HUES6 (cell line): ENCODE measurements around the gene NELL2.
"Not testable (repeated sequence)": the region's sequence is repeated elsewhere in the genome, so short reads cannot be mapped to it uniquely, and the experiment has no call there.

Source experiments
- H3K27ac ChIP-seq: 2 replicates; pipeline ENCODE4 v1.7.0; 2013; ENCODE audit warnings: low read depth, mild to moderate bottlenecking, low read length, inconsistent platforms
- H3K27me3 ChIP-seq: 2 replicates; pipeline ENCODE4 v1.6.1; 2013; ENCODE audit warnings: low read length; ENCODE audit not compliant: control insufficient read depth, insufficient read depth
- H3K36me3 ChIP-seq: 2 replicates; pipeline ENCODE4 v1.6.1; 2013; ENCODE audit warnings: low read length; ENCODE audit not compliant: control insufficient read depth, insufficient read depth
- H3K4me1 ChIP-seq: 2 replicates; pipeline ENCODE4 v1.6.1; 2013; ENCODE audit warnings: low read length; ENCODE audit not compliant: control insufficient read depth, insufficient read depth
- H3K4me3 ChIP-seq: 2 replicates; pipeline ENCODE4 v1.5.1; 2013; ENCODE audit warnings: low read depth, low read length
- H3K9ac ChIP-seq: one replicate; pipeline ENCODE4 v1.6.1; 2013; ENCODE audit warnings: mild to moderate bottlenecking, low read length
- H3K9me3 ChIP-seq: 2 replicates; pipeline ENCODE4 v1.6.1; 2013; ENCODE audit warnings: low read depth, low read length; ENCODE audit not compliant: control insufficient read depth, insufficient read depth

Gene NELL2

GRCh38 chr12:44847888-44848702 is 28.0 kb downstream of the NELL2 start:
- Histone ChIP-seq H3K9ac (no peak overlapping the region), H3K4me3 (no peak overlapping the region), H3K9me3 (no peaks in the 10 kb centered on the region), H3K36me3 (no peaks in the 10 kb centered on the region), H3K27ac (no peak overlapping the region), H3K4me1 (no peaks in the 10 kb centered on the region), H3K27me3 (no peaks in the 10 kb centered on the region)

GRCh38 chr12:44847403-44847802 is 28.7 kb downstream of the NELL2 start:
- no peak overlapping the region for H3K4me3 ChIP-seq
- no peaks in the 10 kb centered on the region for H3K4me1 ChIP-seq
- H3K27ac ChIP-seq: no peak overlapping the region
- no peak overlapping the region for H3K9ac ChIP-seq
- H3K36me3 ChIP-seq: no peaks in the 10 kb centered on the region
- H3K9me3 ChIP-seq: no peaks in the 10 kb centered on the region
- H3K27me3 ChIP-seq: no peaks in the 10 kb centered on the region

GRCh38 chr12:44846826-44847225 is 29.3 kb downstream of the NELL2 start:
- H3K27ac ChIP-seq: no peak overlapping the region
- H3K4me1 ChIP-seq: no peaks in the 10 kb centered on the region

GRCh38 chr12:44842669-44843068 is 33.4 kb downstream of the NELL2 start:
- Histone ChIP-seq H3K27ac (no peak overlapping the region), H3K27me3 (no peaks in the 10 kb centered on the region), H3K9me3 (no peaks in the 10 kb centered on the region), H3K36me3 (no peaks in the 10 kb centered on the region), H3K4me3 (no peak overlapping the region), H3K9ac (no peak overlapping the region), H3K4me1 (no peaks in the 10 kb centered on the region)

More at GRCh38 chr12:44846826-44847225, 29.3 kb downstream of the NELL2 start:
- H3K36me3 ChIP-seq: no peaks in the 10 kb centered on the region
- no peaks in the 10 kb centered on the region for H3K27me3 ChIP-seq
- no peak overlapping the region for H3K9ac ChIP-seq
- H3K9me3 ChIP-seq: no peaks in the 10 kb centered on the region
- no peak overlapping the region for H3K4me3 ChIP-seq

GRCh38 chr12:44839785-44840184 is 36.3 kb downstream of the NELL2 start:
- Histone ChIP-seq H3K9me3 (no peaks in the 10 kb centered on the region), H3K4me3 (no peak overlapping the region), H3K27me3 (no peaks in the 10 kb centered on the region), H3K36me3 (no peaks in the 10 kb centered on the region), H3K4me1 (no peaks in the 10 kb centered on the region), H3K9ac (no peak overlapping the region), H3K27ac (no peak overlapping the region)

GRCh38 chr12:44837114-44837755 is 38.9 kb downstream of the NELL2 start:
- Histone ChIP-seq H3K9ac (no peak overlapping the region), H3K4me1 (no peaks in the 10 kb centered on the region), H3K4me3 (no peak overlapping the region), H3K27ac (no peak overlapping the region), H3K36me3 (no peaks in the 10 kb centered on the region), H3K27me3 (no peaks in the 10 kb centered on the region), H3K9me3 (no peaks in the 10 kb centered on the region)

GRCh38 chr12:44835641-44836379 is 40.3 kb downstream of the NELL2 start:
- no peaks in the 10 kb centered on the region for H3K9me3 ChIP-seq
- H3K27ac ChIP-seq: no peak overlapping the region
- no peaks in the 10 kb centered on the region for H3K27me3 ChIP-seq
- no peak overlapping the region for H3K4me3 ChIP-seq
- H3K4me1 ChIP-seq: no peaks in the 10 kb centered on the region
- H3K36me3 ChIP-seq: no peaks in the 10 kb centered on the region
- no peak overlapping the region for H3K9ac ChIP-seq

- H3K4me3 ChIP-seq, H3K9me3 ChIP-seq, H3K27me3 ChIP-seq, H3K27ac ChIP-seq, H3K9ac ChIP-seq, H3K36me3 ChIP-seq, H3K4me1 ChIP-seq: not testable (repeated sequence)
Measured at GRCh38 chr12:44834996-44835395, 41.1 kb downstream of the NELL2 start.

- H3K4me3 ChIP-seq: no peak overlapping the region
- no peak overlapping the region for H3K9ac ChIP-seq
- H3K9me3 ChIP-seq: no peaks in the 10 kb centered on the region
- H3K36me3 ChIP-seq: no peaks in the 10 kb centered on the region
- H3K27me3 ChIP-seq: no peaks in the 10 kb centered on the region
- no peak overlapping the region for H3K27ac ChIP-seq
- H3K4me1 ChIP-seq: no peaks in the 10 kb centered on the region
Measured at GRCh38 chr12:44833561-44833960, 42.6 kb downstream of the NELL2 start.

GRCh38 chr12:44830566-44831055 is 45.5 kb downstream of the NELL2 start:
- Histone ChIP-seq H3K9ac (no peak overlapping the region), H3K27me3 (no peaks in the 10 kb centered on the region), H3K36me3 (no peaks in the 10 kb centered on the region), H3K4me1 (no peaks in the 10 kb centered on the region), H3K27ac (no peak overlapping the region), H3K4me3 (no peak overlapping the region), H3K9me3 (no peaks in the 10 kb centered on the region)

- no peak overlapping the region for H3K27ac ChIP-seq
- no peaks in the 10 kb centered on the region for H3K9me3 ChIP-seq
- no peaks in the 10 kb centered on the region for H3K27me3 ChIP-seq
- H3K9ac ChIP-seq: no peak overlapping the region
- H3K4me1 ChIP-seq: no peaks in the 10 kb centered on the region
- H3K36me3 ChIP-seq: no peaks in the 10 kb centered on the region
- H3K4me3 ChIP-seq: no peak overlapping the region
Measured at GRCh38 chr12:44829045-44829444, 47.1 kb downstream of the NELL2 start.
